ENCODE measurements around the gene ELF1. TPM values are rescaled to one million over a fixed set of nuclear protein-coding genes. Genes with fewer than 3 reads are reported as not detected.

The ELF1 gene
- total RNA-seq, 1 experiment from 2014 or later, result 15.3 TPM

DNA sequence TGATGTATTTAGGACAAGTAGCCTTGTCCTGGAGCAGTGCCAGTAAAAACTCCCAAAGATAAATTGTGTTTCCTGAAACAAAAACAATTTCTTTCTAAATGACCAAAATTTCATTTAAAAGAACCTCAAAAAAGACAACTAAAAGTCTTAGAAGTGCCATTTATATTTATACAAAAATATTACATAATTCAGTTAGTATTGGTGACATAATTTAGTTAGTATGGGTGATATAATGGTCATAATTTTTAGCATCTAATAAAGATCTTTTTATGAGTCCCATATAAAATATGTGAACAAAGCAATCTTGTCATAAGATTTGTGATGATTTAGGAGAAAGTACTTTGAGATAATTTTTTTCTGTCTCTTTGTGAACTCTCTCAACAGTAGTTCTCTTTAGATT, 76.0 kb downstream of the ELF1 start:
- TF ChIP-seq EZH2phosphoT487 (IDR thresholded peaks at IDR 0.05; ENCODE audit: borderline replicate concordance, low read length) (no peak), EZH2 (IDR thresholded peaks at IDR 0.05; ENCODE audit: low read length, unreplicated experiment) (no peak)
- TF ChIP-seq, protein P1, sequence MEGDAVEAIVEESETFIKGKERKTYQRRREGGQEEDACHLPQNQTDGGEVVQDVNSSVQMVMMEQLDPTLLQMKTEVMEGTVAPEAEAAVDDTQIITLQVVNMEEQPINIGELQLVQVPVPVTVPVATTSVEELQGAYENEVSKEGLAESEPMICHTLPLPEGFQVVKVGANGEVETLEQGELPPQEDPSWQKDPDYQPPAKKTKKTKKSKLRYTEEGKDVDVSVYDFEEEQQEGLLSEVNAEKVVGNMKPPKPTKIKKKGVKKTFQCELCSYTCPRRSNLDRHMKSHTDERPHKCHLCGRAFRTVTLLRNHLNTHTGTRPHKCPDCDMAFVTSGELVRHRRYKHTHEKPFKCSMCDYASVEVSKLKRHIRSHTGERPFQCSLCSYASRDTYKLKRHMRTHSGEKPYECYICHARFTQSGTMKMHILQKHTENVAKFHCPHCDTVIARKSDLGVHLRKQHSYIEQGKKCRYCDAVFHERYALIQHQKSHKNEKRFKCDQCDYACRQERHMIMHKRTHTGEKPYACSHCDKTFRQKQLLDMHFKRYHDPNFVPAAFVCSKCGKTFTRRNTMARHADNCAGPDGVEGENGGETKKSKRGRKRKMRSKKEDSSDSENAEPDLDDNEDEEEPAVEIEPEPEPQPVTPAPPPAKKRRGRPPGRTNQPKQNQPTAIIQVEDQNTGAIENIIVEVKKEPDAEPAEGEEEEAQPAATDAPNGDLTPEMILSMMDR (conservative IDR thresholded peaks at IDR 0.05; ENCODE audit: low read depth, low read length), result no peak
- BruUV-seq (replicated peaks), result no TSS peak
- CTCF ChIA-PET, result no interaction called here

DNA sequence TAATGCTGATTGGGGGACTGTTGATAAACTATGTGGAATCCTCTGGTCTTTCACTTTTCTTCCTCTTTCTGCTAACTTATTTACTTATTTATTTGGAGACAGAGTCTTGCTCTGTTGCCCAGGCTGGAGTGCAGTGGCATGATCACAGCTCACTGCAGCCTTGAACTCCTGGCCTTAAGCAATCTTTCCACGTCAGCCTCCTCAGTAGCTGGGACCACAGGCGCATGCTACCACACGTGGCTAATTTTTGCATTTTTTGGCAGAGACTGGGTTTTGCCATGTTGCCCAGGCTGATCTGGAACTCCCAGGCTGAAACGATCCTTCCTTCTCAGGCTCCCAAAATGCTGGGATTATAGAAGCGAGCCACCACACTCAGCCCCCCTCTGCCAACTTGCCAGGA, 77.5 kb downstream of the ELF1 start:
- Histone ChIP-seq H3K4me3 (ENCODE audit: low read length) (no peak overlapping the region), H3F3A (ENCODE audit: low read length, unreplicated experiment) (no peaks in the 10 kb centered on the region), H3K4me2 (ENCODE audit: low read length) (no peak overlapping the region), H2AFZ (ENCODE audit: low read length) (no peak overlapping the region), H3K36me3 (ENCODE audit: low read depth, low read length) (peaks cover 5% of the 10 kb centered on the region; the same call in 1 of the 2 replicates), H3K9me3 (ENCODE audit: low read length) (no peaks in the 10 kb centered on the region), H3K27me3 (ENCODE audit: low read length) (no peaks in the 10 kb centered on the region), H4K20me1 (ENCODE audit: low read length) (no peaks in the 10 kb centered on the region), H3K27ac (ENCODE audit: low read length) (no peak overlapping the region), H3K79me2 (ENCODE audit: low read length) (no peaks in the 10 kb centered on the region), H3K9ac (ENCODE audit: low read length) (no peak overlapping the region), H3K4me1 (ENCODE audit: insufficient read depth, low read length) (no peaks in the 10 kb centered on the region), H3K9me2 (replicated peaks; ENCODE audit: low read length) (no peaks in the 10 kb centered on the region)
- ChIA-PET CTCF (no interaction called here), POLR2A (ENCODE audit: unreplicated experiment) (no interaction called here)
- intact Hi-C loops (cut with micrococcal nuclease), result no loop called here
- DNase-seq, result no peak
- TF ChIP-seq EZH2 (IDR thresholded peaks at IDR 0.05; ENCODE audit: low read length, unreplicated experiment), result no peak
- TF ChIP-seq, protein P1 (conservative IDR thresholded peaks at IDR 0.05; ENCODE audit: low read depth, low read length), result no peak
- TF ChIP-seq EZH2phosphoT487 (IDR thresholded peaks at IDR 0.05; ENCODE audit: borderline replicate concordance, low read length), result no peak
- no TSS peak for BruUV-seq (replicated peaks)
- ATAC-seq, result no peak

More for the DNA sequence above, 76.0 kb downstream of the ELF1 start:
- peaks cover 5% of the 10 kb centered on the region; the same call in 1 of the 2 replicates for H3K36me3 ChIP-seq (ENCODE audit: low read depth, low read length)
- POLR2A ChIA-PET (ENCODE audit: unreplicated experiment), result no interaction called here
- no peak overlapping the region for H3K9ac ChIP-seq (ENCODE audit: low read length)
- intact Hi-C loops (cut with micrococcal nuclease), result no loop called here
- no peak overlapping the region for H3K4me2 ChIP-seq (ENCODE audit: low read length)
- H4K20me1 ChIP-seq (ENCODE audit: low read length), result no peaks in the 10 kb centered on the region
- H3K79me2 ChIP-seq (ENCODE audit: low read length), result no peaks in the 10 kb centered on the region
- H3K4me1 ChIP-seq (ENCODE audit: insufficient read depth, low read length), result no peaks in the 10 kb centered on the region
- H2AFZ ChIP-seq (ENCODE audit: low read length), result no peak overlapping the region
- H3K27me3 ChIP-seq (ENCODE audit: low read length), result no peaks in the 10 kb centered on the region
- no peaks in the 10 kb centered on the region for H3K9me3 ChIP-seq (ENCODE audit: low read length)
- H3K9me2 ChIP-seq (replicated peaks; ENCODE audit: low read length), result no peaks in the 10 kb centered on the region
- H3K4me3 ChIP-seq (ENCODE audit: low read length), result no peak overlapping the region
- no peak for ATAC-seq
- no peaks in the 10 kb centered on the region for H3F3A ChIP-seq (ENCODE audit: low read length, unreplicated experiment)
- DNase-seq, result no peak
- H3K27ac ChIP-seq (ENCODE audit: low read length), result no peak overlapping the region

DNA sequence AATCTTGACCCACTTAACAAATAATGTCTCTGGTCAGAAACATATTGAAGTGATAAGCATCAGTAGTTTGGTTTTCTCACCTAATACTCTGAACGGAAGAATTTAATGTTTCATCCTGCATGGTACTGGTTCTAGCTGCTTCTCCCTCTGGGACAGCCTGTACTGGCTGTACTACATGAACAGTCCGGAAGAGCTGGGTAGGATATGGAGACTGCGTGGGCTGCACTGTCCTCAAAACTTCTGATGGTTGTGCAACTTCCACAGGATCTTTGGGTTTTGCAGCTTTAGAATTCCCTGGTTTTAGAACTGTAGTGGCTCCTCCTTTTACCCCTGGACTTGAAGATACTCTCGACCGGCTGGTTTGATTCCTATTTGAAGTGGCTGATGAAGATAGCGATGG, 78.3 kb downstream of the ELF1 start:
- no peak for TF ChIP-seq EZH2 (IDR thresholded peaks at IDR 0.05; ENCODE audit: low read length, unreplicated experiment)
- TF ChIP-seq, protein P1 (conservative IDR thresholded peaks at IDR 0.05; ENCODE audit: low read depth, low read length), result no peak
- TF ChIP-seq EZH2phosphoT487 (IDR thresholded peaks at IDR 0.05; ENCODE audit: borderline replicate concordance, low read length), result no peak
- POLR2A ChIA-PET (ENCODE audit: unreplicated experiment), result no interaction called here
- no peak overlapping the region for H3K4me3 ChIP-seq (ENCODE audit: low read length)
- ATAC-seq (no peak), DNase-seq (no peak)
- H3K9me3 ChIP-seq (ENCODE audit: low read length), result no peaks in the 10 kb centered on the region
- BruUV-seq (replicated peaks), result no TSS peak
- H3K36me3 ChIP-seq (ENCODE audit: low read depth, low read length), result peaks cover 5% of the 10 kb centered on the region; the same call in 1 of the 2 replicates
- CTCF ChIA-PET, result no interaction called here
- H3K9ac ChIP-seq (ENCODE audit: low read length), result no peak overlapping the region
- H3K4me2 ChIP-seq (ENCODE audit: low read length), result no peak overlapping the region
- intact Hi-C loops (cut with micrococcal nuclease), result no loop called here
- H3K4me1 ChIP-seq (ENCODE audit: insufficient read depth, low read length), result no peaks in the 10 kb centered on the region
- H3K79me2 ChIP-seq (ENCODE audit: low read length), result no peaks in the 10 kb centered on the region
- no peak overlapping the region for H2AFZ ChIP-seq (ENCODE audit: low read length)
- no peak overlapping the region for H3K27ac ChIP-seq (ENCODE audit: low read length)
- H4K20me1 ChIP-seq (ENCODE audit: low read length), result no peaks in the 10 kb centered on the region
- no peaks in the 10 kb centered on the region for H3F3A ChIP-seq (ENCODE audit: low read length, unreplicated experiment)
- H3K27me3 ChIP-seq (ENCODE audit: low read length), result no peaks in the 10 kb centered on the region
- no peaks in the 10 kb centered on the region for H3K9me2 ChIP-seq (replicated peaks; ENCODE audit: low read length)

All from PC-3 (cell line).